ENCODE results near the gene EFCAB7. TPM values are rescaled to one million over a fixed set of nuclear protein-coding genes. Genes with fewer than 3 reads are reported as not detected.

The EFCAB7 gene
- total and polyA plus RNA-seq, 2 of the 13 experiments (the other 11 are each of a cell fraction or from before 2014, with no cell fraction given), result 1.7 to 5.4 TPM

DNA sequence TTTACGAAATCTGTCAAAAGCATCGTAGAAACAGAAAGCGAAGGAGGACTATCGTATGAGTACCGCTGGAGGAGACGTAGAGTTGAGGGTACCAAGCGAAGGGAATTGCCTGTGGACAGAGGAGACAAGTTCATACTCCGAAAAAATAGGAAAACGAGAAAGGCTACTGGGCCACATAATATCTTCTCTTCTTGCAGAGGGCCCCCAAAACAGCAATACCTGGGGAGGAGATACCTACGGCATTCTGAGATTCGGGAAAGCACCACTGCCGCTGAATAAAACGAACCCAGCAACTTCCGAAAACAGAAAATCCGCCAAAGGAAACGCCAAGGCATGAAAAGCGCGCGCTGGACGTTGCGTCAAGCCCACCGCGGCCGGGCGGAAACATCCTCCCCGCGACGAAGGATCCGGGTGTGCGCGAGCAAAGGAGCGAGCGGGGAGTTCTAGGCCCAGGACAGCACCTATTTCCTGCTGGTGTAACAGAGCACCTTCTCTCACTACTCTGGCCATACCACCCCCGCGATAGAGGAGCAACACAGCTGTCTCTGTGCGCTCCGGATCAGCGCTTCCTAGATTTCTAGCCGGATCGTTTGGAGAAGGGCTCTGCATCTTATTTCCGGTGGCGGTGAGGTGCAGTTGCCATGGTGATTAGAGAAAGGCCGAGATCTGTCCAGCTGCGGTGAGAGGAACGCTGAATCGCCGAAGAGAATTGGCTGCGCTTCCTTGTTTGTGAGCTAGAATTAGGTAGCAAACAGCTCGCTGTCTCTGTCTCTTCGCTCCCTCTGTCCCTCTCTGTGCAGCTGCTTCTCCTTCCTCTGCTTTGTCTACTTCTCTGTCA, at the start of gene EFCAB7, which contains the start of gene ITGB3BP (continued):
- TF ChIP-seq, protein P1, sequence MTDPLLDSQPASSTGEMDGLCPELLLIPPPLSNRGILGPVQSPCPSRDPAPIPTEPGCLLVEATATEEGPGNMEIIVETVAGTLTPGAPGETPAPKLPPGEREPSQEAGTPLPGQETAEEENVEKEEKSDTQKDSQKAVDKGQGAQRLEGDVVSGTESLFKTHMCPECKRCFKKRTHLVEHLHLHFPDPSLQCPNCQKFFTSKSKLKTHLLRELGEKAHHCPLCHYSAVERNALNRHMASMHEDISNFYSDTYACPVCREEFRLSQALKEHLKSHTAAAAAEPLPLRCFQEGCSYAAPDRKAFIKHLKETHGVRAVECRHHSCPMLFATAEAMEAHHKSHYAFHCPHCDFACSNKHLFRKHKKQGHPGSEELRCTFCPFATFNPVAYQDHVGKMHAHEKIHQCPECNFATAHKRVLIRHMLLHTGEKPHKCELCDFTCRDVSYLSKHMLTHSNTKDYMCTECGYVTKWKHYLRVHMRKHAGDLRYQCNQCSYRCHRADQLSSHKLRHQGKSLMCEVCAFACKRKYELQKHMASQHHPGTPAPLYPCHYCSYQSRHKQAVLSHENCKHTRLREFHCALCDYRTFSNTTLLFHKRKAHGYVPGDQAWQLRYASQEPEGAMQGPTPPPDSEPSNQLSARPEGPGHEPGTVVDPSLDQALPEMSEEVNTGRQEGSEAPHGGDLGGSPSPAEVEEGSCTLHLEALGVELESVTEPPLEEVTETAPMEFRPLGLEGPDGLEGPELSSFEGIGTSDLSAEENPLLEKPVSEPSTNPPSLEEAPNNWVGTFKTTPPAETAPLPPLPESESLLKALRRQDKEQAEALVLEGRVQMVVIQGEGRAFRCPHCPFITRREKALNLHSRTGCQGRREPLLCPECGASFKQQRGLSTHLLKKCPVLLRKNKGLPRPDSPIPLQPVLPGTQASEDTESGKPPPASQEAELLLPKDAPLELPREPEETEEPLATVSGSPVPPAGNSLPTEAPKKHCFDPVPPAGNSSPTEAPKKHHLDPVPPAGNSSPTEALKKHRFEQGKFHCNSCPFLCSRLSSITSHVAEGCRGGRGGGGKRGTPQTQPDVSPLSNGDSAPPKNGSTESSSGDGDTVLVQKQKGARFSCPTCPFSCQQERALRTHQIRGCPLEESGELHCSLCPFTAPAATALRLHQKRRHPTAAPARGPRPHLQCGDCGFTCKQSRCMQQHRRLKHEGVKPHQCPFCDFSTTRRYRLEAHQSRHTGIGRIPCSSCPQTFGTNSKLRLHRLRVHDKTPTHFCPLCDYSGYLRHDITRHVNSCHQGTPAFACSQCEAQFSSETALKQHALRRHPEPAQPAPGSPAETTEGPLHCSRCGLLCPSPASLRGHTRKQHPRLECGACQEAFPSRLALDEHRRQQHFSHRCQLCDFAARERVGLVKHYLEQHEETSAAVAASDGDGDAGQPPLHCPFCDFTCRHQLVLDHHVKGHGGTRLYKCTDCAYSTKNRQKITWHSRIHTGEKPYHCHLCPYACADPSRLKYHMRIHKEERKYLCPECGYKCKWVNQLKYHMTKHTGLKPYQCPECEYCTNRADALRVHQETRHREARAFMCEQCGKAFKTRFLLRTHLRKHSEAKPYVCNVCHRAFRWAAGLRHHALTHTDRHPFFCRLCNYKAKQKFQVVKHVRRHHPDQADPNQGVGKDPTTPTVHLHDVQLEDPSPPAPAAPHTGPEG (CRISPR knock-in tag; IDR thresholded peaks at IDR 0.05), result peak; percentile 73; the same call in 1 of the 2 replicates
- peak; percentile 88 for TF ChIP-seq ZNF317 (CRISPR knock-in tag; IDR thresholded peaks at IDR 0.05)
- no peak for TF ChIP-seq ZBTB8A (CRISPR knock-in tag; IDR thresholded peaks at IDR 0.05; ENCODE audit: borderline replicate concordance, low read depth)
- TF ChIP-seq ZNF687 (CRISPR knock-in tag; IDR thresholded peaks at IDR 0.05), result peak; percentile 97
- TF ChIP-seq, protein P2, sequence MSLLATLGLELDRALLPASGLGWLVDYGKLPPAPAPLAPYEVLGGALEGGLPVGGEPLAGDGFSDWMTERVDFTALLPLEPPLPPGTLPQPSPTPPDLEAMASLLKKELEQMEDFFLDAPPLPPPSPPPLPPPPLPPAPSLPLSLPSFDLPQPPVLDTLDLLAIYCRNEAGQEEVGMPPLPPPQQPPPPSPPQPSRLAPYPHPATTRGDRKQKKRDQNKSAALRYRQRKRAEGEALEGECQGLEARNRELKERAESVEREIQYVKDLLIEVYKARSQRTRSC (CRISPR knock-in tag; IDR thresholded peaks at IDR 0.05; ENCODE audit: low read depth), result 0 out of 2 replicates have a peak, but pooled peaks have one; percentile 54
- TF ChIP-seq KAT7 (CRISPR knock-in tag; IDR thresholded peaks at IDR 0.05; ENCODE audit: borderline replicate concordance), result peak; percentile 98
- TF ChIP-seq TEAD2 (CRISPR knock-in tag; IDR thresholded peaks at IDR 0.05), result no peak
- 0 out of 2 replicates have a peak, but pooled peaks have one; percentile 43 for TF ChIP-seq ZNF782 (CRISPR knock-in tag; IDR thresholded peaks at IDR 0.05; ENCODE audit: borderline replicate concordance)
- peak; percentile 92 for TF ChIP-seq HNRNPLL (IDR thresholded peaks at IDR 0.05; ENCODE audit: low read depth, low read length, poor library complexity, severe bottlenecking)
- no peak for TF ChIP-seq ZNF260 (CRISPR knock-in tag; IDR thresholded peaks at IDR 0.05; ENCODE audit: borderline replicate concordance, low read depth)
- TF ChIP-seq CTCF (CRISPR knock-in tag; IDR thresholded peaks at IDR 0.05), result peak; percentile 19; the same call in 1 of the 2 replicates
- TF ChIP-seq ZFP36L1 (CRISPR knock-in tag; IDR thresholded peaks at IDR 0.05), result peak; percentile 25; the same call in 1 of the 2 replicates
- peak; percentile 80; the same call in 1 of the 2 replicates for TF ChIP-seq PITX1 (CRISPR knock-in tag; IDR thresholded peaks at IDR 0.05)
